H1 (cell line): ENCODE measurements around the gene MFSD6L. TPM values are rescaled to one million over a fixed set of nuclear protein-coding genes. Genes with fewer than 3 reads are reported as not detected.

Experiments used
- FOSL1 ChIP-seq: IDR thresholded peaks from 2 replicates; pipeline ENCODE4 v1.6.1; 2011; ENCODE audit warnings: mild to moderate bottlenecking, low read depth, low read length, moderate library complexity; ENCODE audit not compliant: insufficient read depth
- SP4 ChIP-seq: IDR thresholded peaks from 2 replicates; pipeline ENCODE4 v1.6.1; 2012; ENCODE audit warnings: low read length, inconsistent platforms
- polyA plus RNA-seq, 7 experiments: library from polyadenylated mRNA; depleted of rRNA in 3 of 7; stranded (reverse) in 5 of 7; unstranded in 2 of 7; fragments of >200 nt in 5 of 7; fragments of 200-250 nt in 2 of 7; gene quantifications; 1 replicate in 5 of 7; 2 replicates in 1 of 7; 4 replicates in 1 of 7; pipeline versions ENCODE4 v1.2.1 to v1.2.3, GENCODE V29; 2011 to 2013; ENCODE audit warnings: missing spikeins in 2 of 7, mixed read lengths in 2 of 7
- total RNA-seq: library from RNA; stranded (reverse); fragmentation: NEBNext Ultra II Directional; extraction: Animal tissue kit (Norgen Biotek cat#: 25700); gene quantifications from 2 replicates; pipeline ENCODE4 v1.2.1, GENCODE V29; 2021
- TF ChIP-seq, protein P1 (sequence below): IDR thresholded peaks from 2 replicates; pipeline ENCODE4 v1.6.1; 2011; ENCODE audit warnings: low read depth, mild to moderate bottlenecking, low read length; ENCODE audit not compliant: insufficient read depth

The MFSD6L gene
- total and polyA plus RNA-seq, 2 of the 8 experiments (the other 6 are each of a cell fraction or from before 2014, with no cell fraction given): 2.6 to 2.7 TPM

DNA sequence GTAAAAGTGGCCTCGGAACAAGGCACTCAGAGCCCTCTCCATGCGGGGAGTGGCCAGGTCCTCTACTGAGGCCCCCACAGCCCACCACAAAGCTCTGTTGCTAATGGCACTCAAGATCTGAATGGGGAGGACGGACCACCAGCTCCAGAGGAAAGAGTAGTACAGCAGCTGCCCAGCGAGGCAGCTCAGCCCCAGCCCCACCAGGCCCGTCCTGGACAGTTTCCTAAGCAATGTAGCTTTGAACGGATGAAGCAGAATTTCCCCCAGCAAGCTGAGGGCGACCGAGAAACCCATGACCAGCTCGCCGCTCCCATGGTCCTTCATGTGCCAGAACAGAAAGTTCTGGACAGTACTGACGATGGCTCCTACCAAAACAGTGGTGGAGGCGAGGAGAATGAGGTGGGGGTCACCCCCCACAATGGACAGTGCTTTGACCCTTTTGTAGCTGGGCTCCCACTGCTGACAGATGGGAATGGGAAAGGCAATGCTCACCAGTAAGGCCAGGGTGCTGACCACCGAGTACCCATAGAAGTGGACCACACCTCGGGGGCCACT is 1.5 kb downstream of the MFSD6L start (continued):
- TF ChIP-seq SP4 (no peak), FOSL1 (no peak)
- TF ChIP-seq, protein P1, sequence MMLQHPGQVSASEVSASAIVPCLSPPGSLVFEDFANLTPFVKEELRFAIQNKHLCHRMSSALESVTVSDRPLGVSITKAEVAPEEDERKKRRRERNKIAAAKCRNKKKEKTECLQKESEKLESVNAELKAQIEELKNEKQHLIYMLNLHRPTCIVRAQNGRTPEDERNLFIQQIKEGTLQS: no peak
